ENCODE measurements around the gene C16orf74. TPM values are rescaled to one million over a fixed set of nuclear protein-coding genes. Genes with fewer than 3 reads are reported as not detected.
A peak's percentile ranks its signal among the peaks of the same experiment; 100 is the strongest.

The C16orf74 gene
- total RNA-seq, 3 donors from 2014 or later, result 0.73 to 1.3 (median 1.0) TPM

- Histone ChIP-seq H3K9me3 (no peaks in the 10 kb centered on the region), H3K36me3 (ENCODE audit: low read depth) (no peaks in the 10 kb centered on the region), H3K4me3 (no peak overlapping the region), H3K4me1 (ENCODE audit: low read depth) (peaks cover 7% of the 10 kb centered on the region)
- intact Hi-C loops (cut with DNase I, micrococcal nuclease), result no loop called here
- no peak for DNase-seq
- ATAC-seq, result no peak
- no peak for TF ChIP-seq CTCF (IDR thresholded peaks at IDR 0.05)
These were observed 28.6 kb downstream of the C16orf74 start for GRCh38 chr16:85722128-85722893.

- ATAC-seq (peak; percentile 82), DNase-seq (peak in 2 of 3 donors; percentile 30 to 62)
- no peak for TF ChIP-seq CTCF (IDR thresholded peaks at IDR 0.05)
- H3K4me3 ChIP-seq, result no peak overlapping the region
- H3K4me1 ChIP-seq (ENCODE audit: low read depth), result peaks cover 7% of the 10 kb centered on the region
- no peaks in the 10 kb centered on the region for H3K36me3 ChIP-seq (ENCODE audit: low read depth)
- intact Hi-C loops (cut with DNase I, micrococcal nuclease), result no loop called here
- no peaks in the 10 kb centered on the region for H3K9me3 ChIP-seq
These were observed 30.6 kb downstream of the C16orf74 start for GRCh38 chr16:85720302-85720637.

- no peak for ATAC-seq
These were observed 31.1 kb downstream of the C16orf74 start for GRCh38 chr16:85719605-85720301.

GRCh38 chr16:85718682-85719081 is 32.2 kb downstream of the C16orf74 start:
- Histone ChIP-seq H3K4me3 (no peak overlapping the region), H3K36me3 (ENCODE audit: low read depth) (no peaks in the 10 kb centered on the region), H3K4me1 (ENCODE audit: low read depth) (peaks cover 7% of the 10 kb centered on the region), H3K9me3 (no peaks in the 10 kb centered on the region)
- intact Hi-C loops (cut with DNase I, micrococcal nuclease), result no loop called here
- DNase-seq, result peak in 2 of 3 donors; percentile 53 to 59
- TF ChIP-seq CTCF (IDR thresholded peaks at IDR 0.05), result peak; percentile 36
- ATAC-seq, result peak; percentile 46

More at GRCh38 chr16:85719605-85720301, 31.1 kb downstream of the C16orf74 start:
- H3K9me3 ChIP-seq, result no peaks in the 10 kb centered on the region
- no peak overlapping the region for H3K4me3 ChIP-seq
- TF ChIP-seq CTCF (IDR thresholded peaks at IDR 0.05), result no peak
- H3K4me1 ChIP-seq (ENCODE audit: low read depth), result peaks cover 7% of the 10 kb centered on the region
- DNase-seq, result no peak
- intact Hi-C loops (cut with DNase I, micrococcal nuclease), result no loop called here
- no peaks in the 10 kb centered on the region for H3K36me3 ChIP-seq (ENCODE audit: low read depth)

GRCh38 chr16:85718153-85718477 is 32.8 kb downstream of the C16orf74 start:
- peak; percentile 9 for TF ChIP-seq CTCF (IDR thresholded peaks at IDR 0.05)
- H3K4me3 ChIP-seq, result no peak overlapping the region
- H3K4me1 ChIP-seq (ENCODE audit: low read depth), result peaks cover 7% of the 10 kb centered on the region
- no peak for DNase-seq
- ATAC-seq, result no peak
- no peaks in the 10 kb centered on the region for H3K9me3 ChIP-seq
- H3K36me3 ChIP-seq (ENCODE audit: low read depth), result no peaks in the 10 kb centered on the region
- intact Hi-C loops (cut with DNase I, micrococcal nuclease), result no loop called here
